Astrocyte (in vitro differentiated cells and primary cell): ENCODE results near the gene KCNQ5. TPM values are rescaled to one million over a fixed set of nuclear protein-coding genes. Genes with fewer than 3 reads are reported as not detected.

Source experiments
- DNase-seq: peaks from one replicate; pipeline ENCODE4 v3.0.0-alpha.2; 2010; ENCODE audit warnings: low read depth
- FAIRE-seq: peaks from 2 replicates; lab custom pipeline; 2011; peaks lifted over from hg19 to GRCh38; lab: Jason Lieb, UNC
- H2AFZ ChIP-seq: 2 replicates; pipeline ENCODE4 v1.6.0; 2012; ENCODE audit warnings: low read depth, low read length, inconsistent platforms
- H3K27ac ChIP-seq: 2 replicates; pipeline ENCODE4 v1.5.1; 2011; ENCODE audit warnings: low read depth, low read length, inconsistent platforms
- H3K27me3 ChIP-seq: 2 replicates; pipeline ENCODE4 v1.6.0; 2011; ENCODE audit warnings: low read length, inconsistent platforms; ENCODE audit not compliant: insufficient read depth
- H3K36me3 ChIP-seq: 2 replicates; pipeline ENCODE4 v1.5.1; 2011; ENCODE audit warnings: low read length, inconsistent platforms; ENCODE audit not compliant: insufficient read depth
- H3K4me1 ChIP-seq: 2 replicates; pipeline ENCODE4 v1.5.1; 2011; ENCODE audit warnings: low read length, inconsistent platforms; ENCODE audit not compliant: insufficient read depth
- H3K4me2 ChIP-seq: 2 replicates; pipeline ENCODE4 v1.6.0; 2012; ENCODE audit warnings: low read length, inconsistent platforms
- H3K4me3 ChIP-seq: 2 replicates; pipeline ENCODE4 v1.5.1; 2011; ENCODE audit warnings: low read depth, mild to moderate bottlenecking, low read length, inconsistent platforms; ENCODE audit not compliant: insufficient read depth
- H3K79me2 ChIP-seq: 2 replicates; pipeline ENCODE4 v1.6.0; 2012; ENCODE audit warnings: mild to moderate bottlenecking, low read length, inconsistent platforms; ENCODE audit not compliant: insufficient read depth
- H3K9ac ChIP-seq: 2 replicates; pipeline ENCODE4 v1.6.0; 2012; ENCODE audit warnings: mild to moderate bottlenecking, low read length, inconsistent platforms
- H3K9me3 ChIP-seq: 2 replicates; pipeline ENCODE4 v1.5.1; 2012; ENCODE audit warnings: low read depth, mild to moderate bottlenecking, low read length, inconsistent platforms; ENCODE audit not compliant: insufficient read depth
- H4K20me1 ChIP-seq: 2 replicates; pipeline ENCODE4 v1.6.0; 2012; ENCODE audit warnings: low read length, inconsistent platforms; ENCODE audit not compliant: insufficient read depth
- H3K27ac Mint-ChIP-seq: one replicate; pipeline ENCODE4 v1.8.0; 2021; ENCODE audit warnings: mild to moderate bottlenecking, mixed read lengths; ENCODE audit not compliant: unreplicated experiment
- H3K27me3 Mint-ChIP-seq: one replicate; pipeline ENCODE4 v1.8.0; 2021; ENCODE audit warnings: low read depth, mixed read lengths; ENCODE audit not compliant: unreplicated experiment
- H3K36me3 Mint-ChIP-seq: one replicate; pipeline ENCODE4 v1.8.0; 2021; ENCODE audit warnings: low read depth, mixed read lengths; ENCODE audit not compliant: unreplicated experiment
- H3K4me1 Mint-ChIP-seq: one replicate; pipeline ENCODE4 v1.8.0; 2021; ENCODE audit warnings: low read depth, mixed read lengths; ENCODE audit not compliant: unreplicated experiment
- H3K4me3 Mint-ChIP-seq: one replicate; pipeline ENCODE4 v1.8.0; 2021; ENCODE audit warnings: mild to moderate bottlenecking, moderate library complexity, mixed read lengths; ENCODE audit not compliant: unreplicated experiment
- H3K9me3 Mint-ChIP-seq: one replicate; pipeline ENCODE4 v1.8.0; 2021; ENCODE audit warnings: mild to moderate bottlenecking, mixed read lengths; ENCODE audit not compliant: unreplicated experiment
- EZH2 ChIP-seq: IDR thresholded peaks from 2 replicates; pipeline ENCODE4 v1.6.1; 2012; ENCODE audit warnings: mild to moderate bottlenecking, low read length, inconsistent platforms; ENCODE audit not compliant: insufficient read depth
- total RNA-seq: library from RNA; stranded (reverse); gene quantifications from 2 replicates; pipeline ENCODE4 v1.2.1, GENCODE V29; 2021
- TF ChIP-seq, protein P1 (sequence below): IDR thresholded peaks from 2 replicates; pipeline ENCODE4 v1.5.1; 2011; ENCODE audit warnings: low read depth, mild to moderate bottlenecking, inconsistent platforms, low read length, moderate library complexity; ENCODE audit not compliant: insufficient read depth

The KCNQ5 gene
- total RNA-seq, 1 donor from 2014 or later, result 2.0 TPM

DNA sequence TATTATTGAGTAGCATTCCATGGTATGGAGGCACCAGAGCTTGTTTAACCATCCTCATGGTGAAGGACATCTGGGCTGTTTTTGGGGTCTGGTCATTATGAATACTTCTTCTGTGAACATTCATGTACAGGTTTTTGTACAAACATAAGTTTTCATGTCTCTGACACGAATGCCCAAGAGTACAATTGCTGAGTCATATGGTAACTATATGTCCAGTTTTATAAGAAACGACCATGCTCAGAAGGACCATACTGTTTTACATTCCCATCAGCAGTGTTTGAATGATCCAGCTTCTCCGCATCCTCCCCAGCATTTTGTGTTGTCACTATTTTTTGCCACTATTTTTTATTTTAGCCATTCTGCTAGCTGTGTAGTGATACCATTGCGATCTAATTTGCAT, 414.8 kb downstream of the KCNQ5 start:
- Mint-ChIP-seq H3K36me3 (no peaks in the 10 kb centered on the region), H3K27me3 (no peaks in the 10 kb centered on the region), H3K4me1 (no peaks in the 10 kb centered on the region), H3K4me3 (no peak overlapping the region), H3K27ac (no peak overlapping the region), H3K9me3 (no peaks in the 10 kb centered on the region)
- H3K36me3 ChIP-seq, result no peaks in the 10 kb centered on the region
- no peak for FAIRE-seq
- no peak overlapping the region for H3K9ac ChIP-seq
- H3K4me3 ChIP-seq, result no peak overlapping the region
- no peak for TF ChIP-seq EZH2
- no peaks in the 10 kb centered on the region for H3K79me2 ChIP-seq
- H2AFZ ChIP-seq, result no peak overlapping the region
- H3K27ac ChIP-seq, result no peak overlapping the region
- H4K20me1 ChIP-seq, result no peaks in the 10 kb centered on the region
- DNase-seq, result no peak
- H3K9me3 ChIP-seq, result peaks cover 2% of the 10 kb centered on the region
- no peak overlapping the region for H3K4me2 ChIP-seq
- H3K27me3 ChIP-seq, result no peaks in the 10 kb centered on the region
- peaks cover 4% of the 10 kb centered on the region for H3K4me1 ChIP-seq

DNA sequence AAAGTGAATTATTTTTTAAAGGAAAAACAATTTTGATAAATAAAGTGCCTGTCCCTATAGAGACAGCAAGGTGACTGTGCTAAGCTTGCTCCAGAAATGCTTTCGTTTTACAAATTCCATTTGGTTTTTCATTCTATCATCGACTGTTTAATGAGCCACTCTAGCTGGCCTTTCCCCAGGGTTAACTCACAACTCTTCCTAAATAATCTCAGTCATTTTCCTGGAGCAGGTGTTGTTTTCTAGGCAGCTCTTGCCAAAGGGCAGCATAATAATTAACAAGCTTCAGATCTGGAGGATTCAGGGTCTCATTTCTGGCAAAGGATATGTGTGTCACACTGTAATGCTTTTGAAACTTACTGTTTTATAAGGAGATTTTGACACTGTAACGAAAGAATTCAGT, 419.2 kb downstream of the KCNQ5 start:
- H2AFZ ChIP-seq, result no peak overlapping the region
- no peak overlapping the region for H3K4me2 ChIP-seq
- no peaks in the 10 kb centered on the region for H3K4me1 Mint-ChIP-seq

DNA sequence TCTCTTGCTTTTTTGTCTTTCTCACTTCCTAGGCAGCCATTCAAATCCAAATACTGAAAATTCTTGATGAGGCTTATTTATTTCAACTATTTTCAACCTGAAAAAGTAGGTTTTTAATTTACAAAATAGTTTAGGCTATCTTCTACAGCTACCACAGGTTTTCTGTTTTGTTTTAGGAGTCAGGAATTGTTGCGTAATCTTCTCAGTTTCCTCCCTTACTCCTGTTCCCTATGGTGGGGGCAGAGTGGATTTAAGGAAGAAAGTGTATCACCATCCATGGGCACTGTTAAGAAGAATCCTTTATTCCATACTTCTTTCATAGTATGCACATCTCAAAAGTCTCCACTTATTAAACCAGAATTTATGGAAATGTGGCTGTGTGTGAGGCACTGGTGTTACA, 421.0 kb downstream of the KCNQ5 start:
- no peaks in the 10 kb centered on the region for H3K9me3 Mint-ChIP-seq
- DNase-seq, result no peak
- Histone ChIP-seq H3K36me3 (no peaks in the 10 kb centered on the region), H3K9ac (no peak overlapping the region), H4K20me1 (no peaks in the 10 kb centered on the region), H3K27ac (no peak overlapping the region), H2AFZ (no peak overlapping the region), H3K4me2 (no peak overlapping the region), H3K27me3 (no peaks in the 10 kb centered on the region), H3K9me3 (no peaks in the 10 kb centered on the region), H3K4me3 (no peak overlapping the region), H3K79me2 (no peaks in the 10 kb centered on the region), H3K4me1 (no peaks in the 10 kb centered on the region)
- no peak for TF ChIP-seq EZH2
- TF ChIP-seq, protein P1, sequence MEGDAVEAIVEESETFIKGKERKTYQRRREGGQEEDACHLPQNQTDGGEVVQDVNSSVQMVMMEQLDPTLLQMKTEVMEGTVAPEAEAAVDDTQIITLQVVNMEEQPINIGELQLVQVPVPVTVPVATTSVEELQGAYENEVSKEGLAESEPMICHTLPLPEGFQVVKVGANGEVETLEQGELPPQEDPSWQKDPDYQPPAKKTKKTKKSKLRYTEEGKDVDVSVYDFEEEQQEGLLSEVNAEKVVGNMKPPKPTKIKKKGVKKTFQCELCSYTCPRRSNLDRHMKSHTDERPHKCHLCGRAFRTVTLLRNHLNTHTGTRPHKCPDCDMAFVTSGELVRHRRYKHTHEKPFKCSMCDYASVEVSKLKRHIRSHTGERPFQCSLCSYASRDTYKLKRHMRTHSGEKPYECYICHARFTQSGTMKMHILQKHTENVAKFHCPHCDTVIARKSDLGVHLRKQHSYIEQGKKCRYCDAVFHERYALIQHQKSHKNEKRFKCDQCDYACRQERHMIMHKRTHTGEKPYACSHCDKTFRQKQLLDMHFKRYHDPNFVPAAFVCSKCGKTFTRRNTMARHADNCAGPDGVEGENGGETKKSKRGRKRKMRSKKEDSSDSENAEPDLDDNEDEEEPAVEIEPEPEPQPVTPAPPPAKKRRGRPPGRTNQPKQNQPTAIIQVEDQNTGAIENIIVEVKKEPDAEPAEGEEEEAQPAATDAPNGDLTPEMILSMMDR, result no peak
- H3K4me3 Mint-ChIP-seq, result no peak overlapping the region
- H3K36me3 Mint-ChIP-seq, result no peaks in the 10 kb centered on the region
- H3K4me1 Mint-ChIP-seq, result no peaks in the 10 kb centered on the region
- H3K27me3 Mint-ChIP-seq, result no peaks in the 10 kb centered on the region
- FAIRE-seq, result no peak
- H3K27ac Mint-ChIP-seq, result no peak overlapping the region

More for the DNA sequence above, 419.2 kb downstream of the KCNQ5 start:
- no peak for TF ChIP-seq EZH2
- TF ChIP-seq, protein P1, result no peak
- Histone ChIP-seq H3K9me3 (peaks cover 2% of the 10 kb centered on the region), H3K27ac (no peak overlapping the region), H3K79me2 (no peaks in the 10 kb centered on the region), H3K4me1 (no peaks in the 10 kb centered on the region), H3K36me3 (no peaks in the 10 kb centered on the region), H3K27me3 (no peaks in the 10 kb centered on the region), H3K9ac (no peak overlapping the region), H4K20me1 (no peaks in the 10 kb centered on the region), H3K4me3 (no peak overlapping the region)
- Mint-ChIP-seq H3K36me3 (no peaks in the 10 kb centered on the region), H3K9me3 (no peaks in the 10 kb centered on the region), H3K4me3 (no peak overlapping the region), H3K27ac (no peak overlapping the region), H3K27me3 (no peaks in the 10 kb centered on the region)
- DNase-seq (no peak), FAIRE-seq (no peak)
